Activated CD4-positive, alpha-beta T cell treated with anti-CD3 and anti-CD28 coated beads, Interleukin-2, amount 50 U/mL, for 48 hours (primary cell): ENCODE results near the gene AKNA.

Experiments used
- DNase-seq, 2 experiments: peaks; one replicate each; pipeline ENCODE4 v3.0.0-alpha.2; 2020

Gene AKNA

GRCh38 chr9:114355821-114356220 lies 32.0 kb downstream of the AKNA start:
- DNase-seq: no peak

GRCh38 chr9:114351932-114352331 lies 35.9 kb downstream of the AKNA start:
- DNase-seq: no peak

- no peak for DNase-seq
Measured at GRCh38 chr9:114350636-114351401, 37.0 kb downstream of the AKNA start.

GRCh38 chr9:114349713-114350480 lies 37.9 kb downstream of the AKNA start:
- DNase-seq: no peak

- DNase-seq: peak; percentile 93 to 96
Measured at GRCh38 chr9:114348906-114349482, 38.8 kb downstream of the AKNA start.

GRCh38 chr9:114348261-114348905 lies 39.4 kb downstream of the AKNA start:
- no peak for DNase-seq

- no peak for DNase-seq
Measured at GRCh38 chr9:114347675-114348074, 40.1 kb downstream of the AKNA start.

GRCh38 chr9:114346146-114346545 lies 41.6 kb downstream of the AKNA start:
- no peak for DNase-seq

- DNase-seq: no peak
Measured at GRCh38 chr9:114345493-114346065, 42.2 kb downstream of the AKNA start.

GRCh38 chr9:114344692-114345091 lies 43.1 kb downstream of the AKNA start:
- DNase-seq: no peak

- no peak for DNase-seq
Measured at GRCh38 chr9:114344188-114344566, 43.6 kb downstream of the AKNA start.

GRCh38 chr9:114343471-114344187 lies 44.2 kb downstream of the AKNA start:
- DNase-seq: no peak

GRCh38 chr9:114342755-114343440 lies 44.9 kb downstream of the AKNA start:
- DNase-seq: no peak

GRCh38 chr9:114341991-114342390 lies 45.8 kb downstream of the AKNA start:
- no peak for DNase-seq

GRCh38 chr9:114341152-114341830 lies 46.5 kb downstream of the AKNA start:
- DNase-seq: no peak

GRCh38 chr9:114339130-114339908 lies 48.5 kb downstream of the AKNA start:
- peak; percentile 65 to 70 for DNase-seq

- DNase-seq: no peak
Measured at GRCh38 chr9:114338187-114338586, 49.6 kb downstream of the AKNA start.

GRCh38 chr9:114336699-114337395 lies 50.9 kb downstream of the AKNA start:
- DNase-seq: no peak

GRCh38 chr9:114336157-114336556 lies 51.6 kb downstream of the AKNA start:
- no peak for DNase-seq

GRCh38 chr9:114335745-114336144 lies 52.0 kb downstream of the AKNA start:
- DNase-seq: no peak
